ENCODE data around the gene THBD. TPM values are rescaled to one million over a fixed set of nuclear protein-coding genes. Genes with fewer than 3 reads are reported as not detected.

The THBD gene
- total RNA-seq, 5 donors from 2014 or later (not counting 1 experiment from before 2014, with no cell fraction given): 0.07 to 0.23 (median 0.16) TPM

DNA sequence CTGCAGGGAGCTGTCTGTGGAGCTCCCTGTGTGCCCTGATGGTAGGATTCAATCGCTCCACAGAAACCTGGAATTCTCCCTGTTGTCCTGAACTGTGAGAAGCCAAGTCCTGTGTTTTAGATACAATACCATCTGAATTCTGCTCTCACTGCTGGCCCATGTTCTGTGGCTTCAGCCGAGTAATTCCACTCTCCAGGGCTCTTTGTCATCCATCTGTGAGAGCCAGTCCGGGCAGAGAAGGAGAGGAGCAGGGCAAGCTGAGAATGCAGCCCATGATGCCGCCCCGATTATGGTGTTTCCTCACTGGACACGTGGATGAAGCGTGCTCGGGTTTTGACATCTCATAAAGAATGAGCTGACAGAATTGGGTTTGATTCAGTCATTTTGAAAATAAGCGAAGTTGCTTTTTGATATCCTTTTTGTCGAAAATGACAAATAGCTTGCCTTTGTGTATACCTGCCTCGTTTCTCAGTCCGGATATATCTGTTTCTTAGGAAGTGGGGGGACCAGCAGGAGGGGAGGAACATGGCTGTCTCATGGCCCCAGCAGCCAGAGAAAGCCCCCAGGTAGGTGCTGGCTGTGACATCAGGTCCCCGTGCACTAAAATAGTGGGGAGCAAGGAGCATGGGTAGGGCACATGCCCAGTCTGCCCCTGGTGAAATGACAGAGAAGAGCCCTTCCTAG is 44.9 kb upstream of the THBD start:
- Mint-ChIP-seq H3K27me3 (peaks cover 2 to 5% of the 10 kb centered on the region in 2 donors), H3K4me1 (no peaks in the 10 kb centered on the region), H3K4me3 (no peak overlapping the region), H3K27ac (no peak overlapping the region), H3K36me3 (no peaks in the 10 kb centered on the region), H3K9me3 (no peaks in the 10 kb centered on the region)
- Histone ChIP-seq H3K27ac (ENCODE audit: low read length) (no peak overlapping the region), H3K36me3 (ENCODE audit: control insufficient read depth in 2 of 2, extremely low read depth in 1 of 2, insufficient read depth in 1 of 2, low read length in 1 of 2) (no peaks in the 10 kb centered on the region), H3K4me3 (ENCODE audit: control insufficient read depth in 1 of 2, extremely low read depth in 1 of 2, low read length in 1 of 2) (no peak overlapping the region), H3K4me1 (ENCODE audit: control insufficient read depth in 1 of 2, extremely low read depth in 1 of 2, insufficient read depth in 2 of 2, low read length in 2 of 2) (no peaks in the 10 kb centered on the region), H3K9me3 (no peaks in the 10 kb centered on the region), H3K27me3 (replicated peaks in 1 of 2; ENCODE audit: control insufficient read depth in 2 of 2, extremely low read depth in 1 of 2, insufficient read depth in 2 of 2, low read length in 1 of 2) (peaks cover 0 to 21% of the 10 kb centered on the region in 2 experiments)
- CTCF ChIA-PET: interaction anchor here in 1 of 2 donors (0.6 kb wide), 1 partner anchor 460 kb away, joined by 5 read pairs; no protein-coding TSS in a partner anchor
- 60% methylated on average over 12 of the region's 13 CpGs for WGBS (ENCODE audit: insufficient coverage)
- ATAC-seq (replicated peaks in 1 of 4): no peak
- no peak for DNase-seq
- POLR2A ChIA-PET: no interaction called here

DNA sequence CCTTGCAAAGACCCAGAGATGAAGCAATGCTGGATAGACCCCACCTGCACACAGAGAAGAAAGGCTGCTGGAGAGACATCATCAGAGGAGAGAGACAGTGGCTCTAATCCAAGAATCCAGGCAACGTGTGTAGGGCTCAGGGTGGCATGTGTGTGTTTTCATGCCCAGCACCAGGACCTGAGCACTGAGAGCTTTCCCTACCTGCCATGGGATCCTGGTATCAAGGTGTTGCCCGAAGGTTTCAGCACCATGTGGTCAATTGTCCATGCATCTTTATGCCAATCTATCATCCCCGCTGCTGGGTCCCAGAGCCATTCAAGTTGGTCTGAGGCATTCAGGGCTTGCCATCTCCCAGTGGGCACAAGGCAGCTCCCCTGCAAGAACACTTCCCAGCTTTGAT is 44.1 kb upstream of the THBD start:
- H3K36me3 Mint-ChIP-seq: no peaks in the 10 kb centered on the region
- Histone ChIP-seq H3K27ac (ENCODE audit: low read length) (no peak overlapping the region), H3K36me3 (ENCODE audit: control insufficient read depth in 2 of 2, extremely low read depth in 1 of 2, insufficient read depth in 1 of 2, low read length in 1 of 2) (no peaks in the 10 kb centered on the region), H3K4me1 (ENCODE audit: control insufficient read depth in 1 of 2, extremely low read depth in 1 of 2, insufficient read depth in 2 of 2, low read length in 2 of 2) (no peaks in the 10 kb centered on the region), H3K9me3 (no peaks in the 10 kb centered on the region), H3K4me3 (ENCODE audit: control insufficient read depth in 1 of 2, extremely low read depth in 1 of 2, low read length in 1 of 2) (no peak overlapping the region), H3K27me3 (replicated peaks in 1 of 2; ENCODE audit: control insufficient read depth in 2 of 2, extremely low read depth in 1 of 2, insufficient read depth in 2 of 2, low read length in 1 of 2) (peaks cover 0 to 21% of the 10 kb centered on the region in 2 experiments)
- WGBS (ENCODE audit: insufficient coverage): 57% methylated on average over 3 of the region's 3 CpGs
- no peak overlapping the region for H3K4me3 Mint-ChIP-seq
- DNase-seq (no peak), ATAC-seq (replicated peaks in 1 of 4) (no peak)
- no peak overlapping the region for H3K27ac Mint-ChIP-seq
- no peaks in the 10 kb centered on the region for H3K4me1 Mint-ChIP-seq
- peaks cover 2 to 5% of the 10 kb centered on the region in 2 donors for H3K27me3 Mint-ChIP-seq
- no peaks in the 10 kb centered on the region for H3K9me3 Mint-ChIP-seq
- CTCF ChIA-PET: no interaction called here
- POLR2A ChIA-PET: no interaction called here

DNA sequence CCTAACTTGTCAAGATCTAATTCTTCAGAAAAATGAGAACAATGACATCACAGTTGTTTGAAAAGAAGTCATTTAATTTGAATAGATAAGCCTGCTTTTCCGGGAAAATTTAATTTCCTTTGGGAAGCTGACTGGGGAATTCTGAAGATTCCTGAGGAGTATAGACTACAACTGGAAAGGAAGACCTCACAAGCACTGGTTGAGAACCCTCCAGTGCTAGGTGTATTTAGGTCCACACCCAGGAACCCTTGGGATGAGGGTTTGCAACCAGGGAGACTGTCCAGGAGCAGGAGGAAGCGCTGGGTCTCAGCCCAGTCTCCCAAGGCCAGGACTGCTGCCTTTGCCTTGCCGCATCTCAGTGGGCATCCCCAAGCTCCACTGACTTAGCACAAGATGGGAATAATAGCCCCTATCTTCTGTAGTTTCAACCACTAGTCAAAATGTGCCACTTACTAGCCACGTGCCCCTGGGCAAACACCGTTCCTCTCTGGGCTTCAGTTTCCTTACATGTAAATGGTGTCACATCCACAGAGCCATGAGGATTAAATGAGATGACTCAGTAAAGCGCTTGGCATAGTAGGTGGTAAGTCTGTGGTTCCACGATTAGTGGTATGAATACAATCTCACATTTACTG is 43.5 kb upstream of the THBD start:
- no peak for ATAC-seq (replicated peaks in 1 of 4)
- Mint-ChIP-seq H3K4me3 (no peak overlapping the region), H3K36me3 (no peaks in the 10 kb centered on the region), H3K9me3 (no peaks in the 10 kb centered on the region), H3K27ac (no peak overlapping the region), H3K4me1 (no peaks in the 10 kb centered on the region), H3K27me3 (peaks cover 3 to 4% of the 10 kb centered on the region in 2 donors)
- Histone ChIP-seq H3K4me3 (ENCODE audit: control insufficient read depth in 1 of 2, extremely low read depth in 1 of 2, low read length in 1 of 2) (no peak overlapping the region), H3K4me1 (ENCODE audit: control insufficient read depth in 1 of 2, extremely low read depth in 1 of 2, insufficient read depth in 2 of 2, low read length in 2 of 2) (peaks cover 0 to 2% of the 10 kb centered on the region in 2 experiments), H3K27ac (ENCODE audit: low read length) (no peak overlapping the region), H3K27me3 (replicated peaks in 1 of 2; ENCODE audit: control insufficient read depth in 2 of 2, extremely low read depth in 1 of 2, insufficient read depth in 2 of 2, low read length in 1 of 2) (peaks cover 0 to 17% of the 10 kb centered on the region in 2 experiments), H3K36me3 (ENCODE audit: control insufficient read depth in 2 of 2, extremely low read depth in 1 of 2, insufficient read depth in 1 of 2, low read length in 1 of 2) (no peaks in the 10 kb centered on the region), H3K9me3 (no peaks in the 10 kb centered on the region)
- no peak for DNase-seq
- CTCF ChIA-PET: no interaction called here
- 86% methylated on average over 3 of the region's 7 CpGs for WGBS (ENCODE audit: insufficient coverage)
- POLR2A ChIA-PET: no interaction called here

DNA sequence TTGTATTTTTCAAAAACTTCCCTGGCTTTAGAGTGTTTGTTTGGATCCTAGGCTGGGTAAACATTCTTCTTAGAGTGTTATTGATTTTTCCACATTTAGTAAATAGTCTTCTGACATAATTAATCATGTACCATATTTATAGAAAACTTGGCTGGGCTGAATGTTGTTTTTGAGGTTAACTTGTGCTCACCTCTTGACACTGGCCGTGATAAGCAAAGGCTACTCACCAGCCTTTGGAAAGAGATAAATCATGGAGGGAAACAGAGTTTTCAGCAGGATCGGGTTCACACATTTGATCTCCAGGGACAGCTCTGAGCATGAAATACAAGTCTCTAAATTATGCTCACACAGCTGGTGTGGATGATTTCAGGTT is 42.9 kb upstream of the THBD start:
- no peaks in the 10 kb centered on the region for H3K9me3 Mint-ChIP-seq
- no peak overlapping the region for H3K27ac Mint-ChIP-seq
- peaks cover 0 to 2% (median 0%) of the 10 kb centered on the region in 3 donors for H3K4me1 Mint-ChIP-seq
- H3K27me3 Mint-ChIP-seq: peaks cover 3 to 4% of the 10 kb centered on the region in 2 donors
- Histone ChIP-seq H3K4me1 (ENCODE audit: control insufficient read depth in 1 of 2, extremely low read depth in 1 of 2, insufficient read depth in 2 of 2, low read length in 2 of 2) (peaks cover under 1 to 8% of the 10 kb centered on the region in 2 experiments), H3K9me3 (no peaks in the 10 kb centered on the region), H3K4me3 (ENCODE audit: control insufficient read depth in 1 of 2, extremely low read depth in 1 of 2, low read length in 1 of 2) (no peak overlapping the region), H3K27ac (ENCODE audit: low read length) (no peak overlapping the region), H3K36me3 (ENCODE audit: control insufficient read depth in 2 of 2, extremely low read depth in 1 of 2, insufficient read depth in 1 of 2, low read length in 1 of 2) (no peaks in the 10 kb centered on the region), H3K27me3 (replicated peaks in 1 of 2; ENCODE audit: control insufficient read depth in 2 of 2, extremely low read depth in 1 of 2, insufficient read depth in 2 of 2, low read length in 1 of 2) (peaks cover 0 to 22% of the 10 kb centered on the region in 2 experiments)
- ATAC-seq (replicated peaks in 1 of 4): no peak
- no peaks in the 10 kb centered on the region for H3K36me3 Mint-ChIP-seq
- no peak overlapping the region for H3K4me3 Mint-ChIP-seq
- DNase-seq: no peak
- ChIA-PET CTCF (no interaction called here), POLR2A (no interaction called here)
- 90% methylated on average over 2 of the region's 2 CpGs for WGBS (ENCODE audit: insufficient coverage)

DNA sequence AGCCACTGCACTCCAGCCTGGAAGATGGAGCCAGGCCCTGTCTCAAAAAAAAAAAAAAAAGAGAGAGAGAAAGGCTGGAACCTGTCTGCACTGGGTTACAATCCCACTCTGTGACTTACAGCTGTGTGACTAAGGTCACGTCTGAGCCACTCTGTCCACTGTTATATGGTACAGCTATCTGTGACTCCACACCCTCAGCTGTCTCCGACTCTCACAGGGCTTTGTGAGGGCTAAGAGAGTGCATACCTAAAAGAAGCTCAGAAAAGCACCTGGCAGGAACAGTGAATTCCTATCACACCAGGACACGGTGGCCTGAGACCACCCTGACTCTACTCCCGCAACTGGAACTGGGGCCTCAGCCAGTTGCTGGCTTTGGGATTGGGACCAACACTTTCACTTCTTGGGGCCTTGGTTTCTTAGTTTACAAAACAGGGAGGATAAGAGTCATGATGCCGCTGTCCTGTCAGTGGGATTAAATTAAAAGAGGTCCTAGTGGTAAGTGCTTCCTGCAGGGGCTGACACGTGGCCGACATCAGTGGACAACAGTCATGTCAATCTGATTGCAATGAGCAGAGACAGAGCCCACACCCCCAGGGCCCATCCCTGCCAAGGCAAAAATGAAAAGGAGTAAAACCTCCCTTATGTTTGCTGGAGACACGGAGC is 42.4 kb upstream of the THBD start:
- Mint-ChIP-seq H3K36me3 (no peaks in the 10 kb centered on the region), H3K4me3 (no peak overlapping the region), H3K9me3 (no peaks in the 10 kb centered on the region), H3K4me1 (peaks cover 0 to 6% (median 3%) of the 10 kb centered on the region in 3 donors), H3K27ac (no peak overlapping the region), H3K27me3 (peaks cover 3 to 4% of the 10 kb centered on the region in 2 donors)
- Histone ChIP-seq H3K27ac (ENCODE audit: low read length) (no peak overlapping the region), H3K4me3 (ENCODE audit: control insufficient read depth in 1 of 2, extremely low read depth in 1 of 2, low read length in 1 of 2) (no peak overlapping the region), H3K4me1 (ENCODE audit: control insufficient read depth in 1 of 2, extremely low read depth in 1 of 2, insufficient read depth in 2 of 2, low read length in 2 of 2) (peaks cover 5 to 13% of the 10 kb centered on the region in 2 experiments), H3K27me3 (replicated peaks in 1 of 2; ENCODE audit: control insufficient read depth in 2 of 2, extremely low read depth in 1 of 2, insufficient read depth in 2 of 2, low read length in 1 of 2) (peaks cover 0 to 22% of the 10 kb centered on the region in 2 experiments), H3K36me3 (ENCODE audit: control insufficient read depth in 2 of 2, extremely low read depth in 1 of 2, insufficient read depth in 1 of 2, low read length in 1 of 2) (no peaks in the 10 kb centered on the region), H3K9me3 (no peaks in the 10 kb centered on the region)
- no peak for ATAC-seq (replicated peaks in 1 of 4)
- DNase-seq: no peak
- 83% methylated on average over 3 of the region's 8 CpGs for WGBS (ENCODE audit: insufficient coverage)
- ChIA-PET CTCF (no interaction called here), POLR2A (no interaction called here)

DNA sequence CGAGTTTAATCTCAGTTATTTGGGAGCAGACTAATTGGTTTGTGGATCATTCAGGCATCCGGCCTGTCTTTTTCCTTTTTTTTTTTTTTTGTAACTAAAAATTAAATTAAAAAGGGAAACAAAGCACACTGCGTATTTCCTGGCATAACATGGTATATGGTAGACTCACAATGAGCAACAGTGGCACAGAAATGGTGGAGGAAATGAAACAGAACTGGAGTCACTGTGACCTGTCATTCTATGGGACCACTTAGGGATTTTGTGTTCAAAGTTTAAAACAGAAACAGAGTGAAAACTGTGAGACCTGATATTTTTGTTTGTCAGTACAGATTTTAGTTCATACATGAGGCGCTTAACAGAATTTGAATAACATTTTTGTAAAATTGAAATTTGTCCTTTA is 41.4 kb upstream of the THBD start:
- H3K4me3 ChIP-seq (ENCODE audit: control insufficient read depth in 1 of 2, extremely low read depth in 1 of 2, low read length in 1 of 2): no peak overlapping the region
- peaks cover 10 to 23% of the 10 kb centered on the region in 2 experiments for H3K4me1 ChIP-seq (ENCODE audit: control insufficient read depth in 1 of 2, extremely low read depth in 1 of 2, insufficient read depth in 2 of 2, low read length in 2 of 2)
- Mint-ChIP-seq H3K36me3 (no peaks in the 10 kb centered on the region), H3K9me3 (no peaks in the 10 kb centered on the region), H3K4me1 (peaks cover 6 to 12% (median 10%) of the 10 kb centered on the region in 3 donors), H3K27ac (no peak overlapping the region), H3K4me3 (no peak overlapping the region), H3K27me3 (peaks cover 3 to 4% of the 10 kb centered on the region in 2 donors)
- 80% methylated on average over 1 of the region's 4 CpGs for WGBS (ENCODE audit: insufficient coverage)
- POLR2A ChIA-PET: no interaction called here
- no peak for ATAC-seq (replicated peaks in 1 of 4)
- no peak for DNase-seq
- CTCF ChIA-PET: interaction anchor here in 1 of 2 donors (0.7 kb wide), 1 partner anchor 31 kb away, joined by 5 read pairs; no protein-coding TSS in a partner anchor
- no peaks in the 10 kb centered on the region for H3K9me3 ChIP-seq
- H3K27me3 ChIP-seq (replicated peaks in 1 of 2; ENCODE audit: control insufficient read depth in 2 of 2, extremely low read depth in 1 of 2, insufficient read depth in 2 of 2, low read length in 1 of 2): peaks cover 0 to 27% of the 10 kb centered on the region in 2 experiments
- H3K27ac ChIP-seq (ENCODE audit: low read length): no peak overlapping the region
- H3K36me3 ChIP-seq (ENCODE audit: control insufficient read depth in 2 of 2, extremely low read depth in 1 of 2, insufficient read depth in 1 of 2, low read length in 1 of 2): no peaks in the 10 kb centered on the region

All from T-cell (primary cell).